Large intestine (tissue), 3 donors: Measurements from ENCODE around the gene LMO1. TPM values are rescaled to one million over a fixed set of nuclear protein-coding genes. Genes with fewer than 3 reads are reported as not detected.

Source experiments
- DNase-seq, 2 donors: peaks; one replicate each; pipeline versions ENCODE4 v3.0.0 to v3.0.0-alpha.2; 2013
- H3K27ac ChIP-seq: one replicate; pipeline ENCODE4 v1.5.1; 2013; ENCODE audit warnings: low read length
- H3K27me3 ChIP-seq: 2 replicates; pipeline ENCODE4 v1.6.1; 2013; ENCODE audit warnings: low read length; ENCODE audit not compliant: control insufficient read depth, insufficient read depth
- H3K36me3 ChIP-seq: 2 replicates; pipeline ENCODE4 v1.6.1; 2013; ENCODE audit warnings: low read length; ENCODE audit not compliant: control insufficient read depth, insufficient read depth
- H3K4me1 ChIP-seq: one replicate; pipeline ENCODE4 v1.6.1; 2013; ENCODE audit warnings: low read length; ENCODE audit not compliant: control insufficient read depth, insufficient read depth
- H3K4me3 ChIP-seq: one replicate; pipeline ENCODE4 v1.5.1; 2013; ENCODE audit warnings: low read length
- H3K9me3 ChIP-seq: one replicate; pipeline ENCODE4 v1.6.1; 2013; ENCODE audit warnings: mild to moderate bottlenecking, low read depth, low read length, moderate library complexity; ENCODE audit not compliant: control insufficient read depth
- WGBS: methylation state at CpG from one replicate; pipeline ENCODE4 v1.1.5; 2013; ENCODE audit warnings: low lambda C conversion rate; ENCODE audit not compliant: insufficient coverage; 5-methylcytosine and 5-hydroxymethylcytosine counted together
- polyA plus RNA-seq: library from polyadenylated mRNA; unstranded; fragments of 120-200 nt; gene quantifications from one replicate; pipeline ENCODE4 v1.2.1, GENCODE V29; 2013

The LMO1 gene
- polyA plus RNA-seq, 1 donor: 0.12 TPM

DNA sequence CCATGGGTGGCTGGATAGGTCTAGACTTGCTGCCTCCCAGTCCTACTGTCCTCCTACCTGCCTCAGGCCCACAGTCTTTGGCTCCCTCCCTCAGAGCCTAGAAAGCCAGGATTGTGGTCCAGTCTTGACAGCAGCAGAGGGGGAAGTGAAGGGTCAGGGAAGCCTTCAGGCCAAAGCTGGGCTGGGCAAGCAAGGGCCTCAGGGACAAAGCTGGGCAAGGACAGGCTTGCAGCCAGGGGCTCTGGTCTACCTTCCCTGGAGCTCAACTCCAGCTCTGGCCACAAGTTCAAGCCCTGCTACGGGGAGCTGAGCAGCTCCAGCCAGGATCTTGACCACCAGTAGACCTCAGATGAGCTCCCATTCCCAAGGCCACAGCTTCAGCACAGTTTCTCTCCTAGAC lies 14.9 kb downstream of the LMO1 start:
- no CpG with 5 or more reads among the region's 1 CpG for WGBS
- Histone ChIP-seq H3K36me3 (no peaks in the 10 kb centered on the region), H3K4me3 (no peak overlapping the region), H3K27me3 (peaks cover 18% of the 10 kb centered on the region), H3K27ac (no peak overlapping the region), H3K9me3 (no peaks in the 10 kb centered on the region), H3K4me1 (no peaks in the 10 kb centered on the region)
- DNase-seq: no peak

DNA sequence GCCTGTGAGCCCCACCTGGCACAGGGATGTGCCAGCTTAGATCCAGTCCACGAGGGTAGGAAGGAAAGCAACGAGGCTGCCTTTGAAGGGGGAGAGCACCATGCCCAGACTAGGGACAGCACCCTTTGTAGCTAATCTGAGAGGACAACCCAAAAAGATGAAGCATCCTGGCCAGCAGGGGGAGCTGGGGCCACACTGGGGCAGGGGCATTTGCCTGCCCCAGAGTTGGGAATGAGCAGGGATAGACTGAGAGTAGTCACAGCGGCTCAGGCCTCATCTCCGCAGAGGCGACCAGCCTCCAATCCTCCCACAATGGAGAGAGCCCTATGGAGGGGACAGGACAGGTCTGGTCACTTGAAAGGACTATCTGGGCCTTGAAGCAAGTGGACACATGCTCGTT lies 16.4 kb downstream of the LMO1 start:
- no peak overlapping the region for H3K27ac ChIP-seq
- no CpG with 5 or more reads among the region's 6 CpGs for WGBS
- H3K36me3 ChIP-seq: no peaks in the 10 kb centered on the region
- H3K9me3 ChIP-seq: no peaks in the 10 kb centered on the region
- DNase-seq: no peak
- peaks cover 18% of the 10 kb centered on the region for H3K27me3 ChIP-seq
- no peaks in the 10 kb centered on the region for H3K4me1 ChIP-seq
- H3K4me3 ChIP-seq: no peak overlapping the region

DNA sequence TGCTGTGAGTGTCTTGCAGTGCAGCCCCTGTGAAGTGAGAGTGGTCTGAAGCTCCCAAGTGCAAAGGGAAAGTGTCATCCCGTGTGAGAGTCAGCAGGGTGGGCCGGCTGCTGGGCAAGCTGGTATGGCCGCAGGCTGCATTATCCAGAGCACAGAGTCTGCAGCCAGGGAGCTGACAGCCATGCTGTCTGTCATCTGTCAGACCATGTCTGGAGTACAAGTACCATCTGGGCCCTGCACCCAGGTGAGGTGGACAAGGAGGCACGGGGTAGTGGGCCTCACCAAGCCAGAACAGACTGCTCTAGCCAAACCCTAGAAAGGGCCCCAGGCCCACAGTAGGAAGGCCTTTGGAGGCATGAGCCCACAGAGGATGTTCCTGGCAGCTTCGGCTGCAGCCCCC lies 20.2 kb downstream of the LMO1 start:
- Histone ChIP-seq H3K4me3 (no peak overlapping the region), H3K27ac (no peak overlapping the region), H3K27me3 (peaks cover 9% of the 10 kb centered on the region), H3K36me3 (no peaks in the 10 kb centered on the region), H3K9me3 (no peaks in the 10 kb centered on the region), H3K4me1 (no peaks in the 10 kb centered on the region)
- no peak for DNase-seq
- WGBS: no CpG with 5 or more reads among the region's 5 CpGs

DNA sequence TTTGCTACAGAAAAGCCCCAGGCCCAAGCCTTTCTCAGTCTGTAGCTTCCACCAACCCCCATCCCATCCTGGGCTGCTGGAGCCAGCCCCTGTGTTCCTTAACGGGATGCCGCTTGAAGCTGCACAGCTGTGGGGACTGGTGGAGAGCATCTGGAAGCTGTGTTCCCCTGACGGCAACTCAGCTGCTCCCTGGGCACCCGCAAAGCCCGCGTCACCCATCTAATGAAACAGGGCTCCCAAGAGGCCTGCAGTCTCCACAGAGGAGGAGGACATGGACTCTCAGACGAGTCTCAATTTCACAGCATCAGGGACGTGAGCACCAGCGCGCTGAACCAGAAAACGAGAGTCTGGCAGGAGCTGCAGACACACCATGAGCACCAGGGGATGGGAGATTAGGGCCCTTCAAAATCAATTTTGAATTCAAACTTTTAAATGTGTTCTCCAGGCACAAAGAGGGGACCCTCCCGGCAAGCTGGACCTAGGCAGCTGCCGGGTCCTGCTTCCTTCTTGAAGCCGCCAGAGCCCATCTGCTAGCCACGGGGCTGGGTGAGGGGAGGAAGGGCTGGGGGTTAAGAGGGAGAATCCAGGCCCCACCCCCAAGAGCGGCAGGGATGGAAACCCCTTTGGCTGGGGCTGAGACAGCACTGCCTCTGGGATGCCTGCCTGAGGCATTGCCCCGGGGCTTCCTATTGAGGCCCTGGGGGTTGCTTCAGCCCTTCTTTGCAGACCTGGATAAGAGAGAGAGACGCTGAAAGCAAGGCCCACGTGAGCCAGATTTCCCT lies 21.0 kb downstream of the LMO1 start:
- DNase-seq: no peak
- H3K27ac ChIP-seq: no peak overlapping the region
- H3K27me3 ChIP-seq: peaks cover 9% of the 10 kb centered on the region
- no CpG with 5 or more reads among the region's 19 CpGs for WGBS
- no peak overlapping the region for H3K4me3 ChIP-seq
- H3K36me3 ChIP-seq: no peaks in the 10 kb centered on the region
- H3K9me3 ChIP-seq: no peaks in the 10 kb centered on the region
- H3K4me1 ChIP-seq: no peaks in the 10 kb centered on the region

DNA sequence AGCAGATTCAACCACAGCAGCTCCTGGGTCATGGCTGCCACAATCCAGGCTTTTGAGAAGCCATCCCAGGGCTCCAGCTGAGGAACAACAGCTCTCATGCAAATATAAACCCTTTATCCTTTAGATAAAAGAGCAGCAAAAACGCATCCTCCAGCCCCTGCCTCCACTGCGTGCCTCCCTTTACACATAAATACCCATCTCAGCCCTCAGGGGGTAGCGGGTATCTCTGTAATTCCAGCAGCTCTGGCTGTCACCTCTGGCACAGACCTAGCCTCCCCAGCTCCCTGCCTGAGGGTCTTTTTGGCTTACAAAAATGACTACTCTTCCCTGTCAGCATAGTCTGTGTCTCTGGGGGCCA lies 21.6 kb downstream of the LMO1 start:
- DNase-seq: no peak
- Histone ChIP-seq H3K4me1 (no peaks in the 10 kb centered on the region), H3K9me3 (no peaks in the 10 kb centered on the region), H3K27ac (no peak overlapping the region), H3K4me3 (no peak overlapping the region), H3K27me3 (peaks cover 8% of the 10 kb centered on the region), H3K36me3 (no peaks in the 10 kb centered on the region)
- 75% methylated on average over 1 of the region's 3 CpGs for WGBS

DNA sequence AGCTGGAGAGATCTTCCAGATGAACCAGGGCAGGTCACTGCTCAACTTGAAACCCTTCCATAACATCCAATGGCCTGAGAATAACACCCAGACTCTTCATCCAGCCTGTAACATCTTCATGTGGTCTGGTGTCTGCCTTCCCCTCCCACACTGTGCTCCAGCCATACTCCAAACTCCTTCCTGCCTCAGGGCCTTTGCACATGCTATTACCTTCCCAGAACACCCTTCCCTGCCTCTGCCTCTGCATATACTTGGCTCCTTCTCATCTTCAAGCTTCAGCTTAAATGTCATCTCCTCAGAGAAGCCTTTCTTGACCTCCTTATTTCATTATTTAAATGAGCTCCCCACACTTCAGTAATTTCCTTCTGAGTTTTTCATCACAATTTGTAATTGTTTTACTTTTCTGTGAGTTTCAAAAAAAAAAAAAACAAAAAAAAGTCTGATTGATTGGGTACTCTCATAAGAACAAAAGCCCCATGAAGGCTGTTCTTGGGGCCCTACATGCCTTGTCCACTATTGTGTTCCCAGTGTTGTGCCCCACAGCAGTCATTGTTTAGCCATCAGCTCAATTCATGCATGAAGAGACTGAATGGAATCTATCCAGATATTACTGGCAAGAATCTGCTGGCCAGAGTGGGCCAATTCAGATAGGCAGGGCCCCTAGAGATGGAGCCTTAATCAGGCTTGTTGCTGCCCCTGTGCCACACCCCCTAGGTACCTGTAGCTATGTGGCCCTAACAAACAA lies 22.1 kb downstream of the LMO1 start:
- Histone ChIP-seq H3K27ac (no peak overlapping the region), H3K9me3 (no peaks in the 10 kb centered on the region), H3K4me3 (no peak overlapping the region), H3K27me3 (peaks cover 4% of the 10 kb centered on the region), H3K4me1 (no peaks in the 10 kb centered on the region), H3K36me3 (no peaks in the 10 kb centered on the region)
- no peak for DNase-seq

DNA sequence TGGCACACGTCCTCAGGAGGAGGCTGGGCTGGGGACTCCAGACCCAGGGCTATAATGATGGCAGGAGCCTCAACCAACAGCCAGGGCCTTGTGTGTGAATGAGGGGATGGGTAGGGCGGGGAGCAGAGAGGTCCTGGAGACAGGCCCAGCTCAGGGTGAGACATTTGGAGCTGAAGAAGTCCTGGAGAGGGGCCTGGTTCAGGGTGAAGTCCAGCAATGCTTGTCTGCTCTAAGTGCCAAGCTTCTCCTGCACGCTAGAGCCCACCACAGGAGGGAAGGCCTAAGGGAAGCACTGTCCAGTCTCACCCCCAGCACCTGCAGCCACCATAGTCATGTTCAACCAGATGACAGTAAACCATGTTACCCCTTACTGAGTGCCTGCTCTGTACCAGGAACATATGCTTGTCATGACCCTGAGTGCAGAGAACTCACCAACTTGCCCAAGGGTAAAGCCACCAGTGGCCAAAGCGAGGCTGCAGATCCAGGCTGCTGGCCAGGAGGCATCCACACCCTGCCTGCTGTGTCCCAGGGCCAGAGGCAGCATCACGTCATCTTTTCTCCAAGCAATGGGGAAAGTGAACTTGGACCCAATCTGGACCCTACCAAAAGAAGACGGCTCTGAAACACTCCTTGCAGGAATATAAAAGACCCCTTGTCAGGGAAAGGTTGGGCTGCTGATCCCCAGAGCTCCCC lies 24.0 kb downstream of the LMO1 start:
- no peak overlapping the region for H3K27ac ChIP-seq
- no peaks in the 10 kb centered on the region for H3K27me3 ChIP-seq
- H3K4me1 ChIP-seq: no peaks in the 10 kb centered on the region
- WGBS: no CpG with 5 or more reads among the region's 6 CpGs
- no peak for DNase-seq
- no peak overlapping the region for H3K4me3 ChIP-seq
- no peaks in the 10 kb centered on the region for H3K9me3 ChIP-seq
- H3K36me3 ChIP-seq: no peaks in the 10 kb centered on the region

DNA sequence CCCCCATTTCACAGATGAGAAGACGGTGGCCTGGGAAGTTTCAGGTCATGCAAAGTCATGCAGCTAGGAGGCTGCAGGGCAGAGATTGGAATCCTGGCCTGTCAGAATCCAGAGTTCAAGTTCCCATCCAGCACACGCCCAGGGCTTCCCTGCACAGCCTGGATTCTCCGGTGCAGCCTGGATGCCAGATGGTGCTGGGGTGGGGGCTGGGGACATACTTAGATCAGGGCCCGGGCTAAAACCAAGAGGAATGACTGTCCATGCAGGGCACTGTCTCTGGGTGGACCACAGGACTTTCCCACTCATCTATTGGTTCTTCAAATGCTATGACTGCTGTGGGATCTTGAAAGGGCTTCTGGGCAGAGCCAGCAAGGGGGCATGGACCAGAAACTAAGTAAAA lies 24.6 kb downstream of the LMO1 start:
- no peaks in the 10 kb centered on the region for H3K36me3 ChIP-seq

DNA sequence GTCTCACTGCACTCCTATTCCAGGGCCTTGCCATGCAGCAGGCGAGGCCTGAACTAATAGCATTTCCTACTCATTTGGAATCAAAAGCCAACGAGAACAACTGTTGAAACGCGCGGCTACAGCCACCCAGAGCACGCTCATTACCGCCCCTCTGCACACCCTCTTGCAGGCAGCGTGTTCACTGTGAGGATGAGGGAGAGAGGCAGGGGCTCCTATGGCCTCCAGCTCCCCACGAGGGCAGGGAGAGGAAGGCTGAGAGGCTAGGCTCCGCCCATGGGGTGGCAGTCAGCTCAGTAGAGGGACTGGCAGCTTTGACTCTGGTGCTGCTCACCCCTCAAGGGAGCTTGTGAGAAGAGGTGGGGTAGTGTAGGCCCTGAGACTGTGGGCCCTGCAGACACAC lies 26.2 kb downstream of the LMO1 start:
- no peak for DNase-seq
- Histone ChIP-seq H3K27ac (no peak overlapping the region), H3K36me3 (no peaks in the 10 kb centered on the region), H3K4me3 (no peak overlapping the region), H3K9me3 (no peaks in the 10 kb centered on the region), H3K4me1 (no peaks in the 10 kb centered on the region), H3K27me3 (peaks cover 3% of the 10 kb centered on the region)
- 83% methylated on average over 1 of the region's 10 CpGs for WGBS

More for the DNA sequence above, 24.6 kb downstream of the LMO1 start:
- Histone ChIP-seq H3K9me3 (no peaks in the 10 kb centered on the region), H3K4me3 (no peak overlapping the region), H3K27me3 (peaks cover 3% of the 10 kb centered on the region), H3K27ac (no peak overlapping the region), H3K4me1 (no peaks in the 10 kb centered on the region)
- DNase-seq: no peak
- 100% methylated on average over 1 of the region's 4 CpGs for WGBS

DNA sequence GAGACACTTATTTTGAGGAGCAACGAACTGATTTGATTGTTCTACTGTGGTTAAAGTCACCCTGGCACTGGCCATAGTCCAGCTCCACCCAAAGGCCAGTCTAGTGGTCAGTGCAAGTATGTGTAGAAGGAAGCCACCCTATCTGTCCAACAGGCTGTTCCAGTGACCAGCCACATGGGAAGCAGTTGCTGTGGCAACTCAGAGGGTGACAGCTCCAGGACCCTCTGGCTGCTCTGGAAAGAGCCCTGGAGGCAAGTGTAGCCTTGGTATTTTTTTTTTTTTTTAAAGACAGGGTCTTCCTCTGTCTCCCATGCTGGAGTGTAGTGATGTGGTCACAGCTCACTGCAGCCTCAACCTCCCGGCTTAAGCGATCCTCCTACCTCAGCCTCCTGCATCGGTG lies 27.8 kb downstream of the LMO1 start:
- Histone ChIP-seq H3K27ac (no peak overlapping the region), H3K9me3 (no peaks in the 10 kb centered on the region), H3K27me3 (peaks cover 3% of the 10 kb centered on the region), H3K4me3 (no peak overlapping the region), H3K36me3 (no peaks in the 10 kb centered on the region), H3K4me1 (no peaks in the 10 kb centered on the region)
- WGBS: 100% methylated on average over 1 of the region's 4 CpGs
- DNase-seq: no peak
